Eye (tissue), 1 donor: ENCODE data around the gene TSPAN9.

ENCODE experiments used
- DNase-seq: peaks from one replicate; pipeline ENCODE4 v3.0.0-alpha.2; 2015

TSPAN9 gene

DNA sequence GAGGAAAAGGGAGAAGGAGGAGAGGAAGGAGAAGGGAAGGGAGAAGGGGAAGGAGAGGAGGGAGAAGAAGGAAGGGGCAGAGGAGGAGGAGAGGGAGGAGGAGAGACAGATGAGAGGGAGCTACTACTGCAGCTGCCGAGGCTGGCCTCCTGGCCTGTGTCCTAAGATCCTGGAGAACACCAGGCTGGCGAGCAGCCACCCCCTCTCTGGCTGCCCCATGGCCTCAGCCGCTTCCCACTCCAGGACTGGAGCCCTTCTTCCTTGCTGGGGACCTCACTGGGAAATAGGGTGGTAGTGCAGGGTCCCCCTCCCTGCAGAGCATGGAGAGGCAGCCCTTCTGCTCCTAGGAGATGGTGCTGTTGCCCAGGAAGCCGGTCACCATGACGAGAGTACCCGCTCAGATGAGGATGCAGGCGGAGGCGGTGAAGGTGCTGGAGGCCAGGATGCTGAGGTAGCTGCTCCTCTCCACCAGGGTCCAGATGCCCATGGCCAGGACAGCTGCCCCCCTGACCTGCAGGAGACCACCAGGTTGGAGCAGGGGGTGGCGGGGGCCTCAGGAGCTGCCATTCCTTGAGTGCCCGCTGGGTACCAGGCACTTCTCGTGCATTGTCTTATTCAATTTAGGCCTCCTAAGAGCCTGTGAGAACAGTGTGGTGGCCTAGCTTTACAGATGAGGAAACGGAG is 246.0 kb downstream of the TSPAN9 start:
- DNase-seq = no peak

DNA sequence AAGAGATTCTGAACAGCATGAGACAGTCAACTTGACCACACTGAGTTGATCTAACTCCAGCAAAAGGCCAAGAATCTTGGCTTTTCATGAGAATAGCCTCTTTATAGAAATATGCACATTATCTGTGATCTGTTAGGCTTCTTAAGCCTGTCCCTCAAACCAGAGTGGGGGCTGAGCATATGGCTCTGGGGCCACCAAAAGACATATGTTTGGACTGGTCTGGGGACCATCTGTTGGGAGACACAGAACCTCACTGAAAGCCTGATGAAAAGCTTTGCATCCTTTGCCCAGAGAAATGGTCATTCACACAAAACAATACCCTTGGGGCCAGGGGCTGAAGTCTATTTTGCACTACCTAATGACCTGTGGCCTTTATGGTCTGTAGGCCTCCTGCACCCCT is 248.6 kb downstream of the TSPAN9 start:
- DNase-seq = no peak

DNA sequence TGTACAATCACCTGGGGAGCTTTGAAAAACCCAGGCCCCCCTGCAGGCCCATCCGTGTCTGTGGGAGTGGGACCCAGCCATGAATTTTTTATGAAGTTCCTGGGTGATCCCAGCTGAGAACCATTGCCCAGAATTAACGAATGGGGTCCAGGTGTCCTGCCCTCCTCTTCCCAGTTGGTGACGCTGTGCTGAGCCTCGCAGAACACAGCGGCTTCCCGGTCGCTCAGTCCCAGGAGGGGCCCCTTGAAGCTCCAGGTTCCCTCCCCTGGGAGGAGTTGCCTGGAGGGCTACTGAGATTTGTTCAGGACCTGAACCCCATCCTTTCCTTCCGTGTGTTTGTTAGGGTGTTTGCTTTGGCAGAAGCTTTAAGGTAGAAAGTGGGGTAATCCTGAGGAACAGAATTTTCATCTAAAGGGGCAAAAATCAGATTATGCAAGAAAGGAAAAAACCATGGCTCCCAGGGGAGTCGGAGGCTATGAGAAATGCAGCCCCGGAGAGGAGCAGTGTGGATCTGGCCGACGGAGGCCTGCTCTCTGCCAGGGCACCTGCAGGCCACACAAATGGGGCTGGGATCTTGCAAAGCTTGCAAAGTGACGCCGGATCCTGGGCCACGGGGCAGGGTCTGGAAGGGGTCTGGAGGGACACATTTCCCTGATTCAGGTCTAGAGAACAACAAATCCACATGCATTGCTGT is 249.1 kb downstream of the TSPAN9 start:
- no peak for DNase-seq

DNA sequence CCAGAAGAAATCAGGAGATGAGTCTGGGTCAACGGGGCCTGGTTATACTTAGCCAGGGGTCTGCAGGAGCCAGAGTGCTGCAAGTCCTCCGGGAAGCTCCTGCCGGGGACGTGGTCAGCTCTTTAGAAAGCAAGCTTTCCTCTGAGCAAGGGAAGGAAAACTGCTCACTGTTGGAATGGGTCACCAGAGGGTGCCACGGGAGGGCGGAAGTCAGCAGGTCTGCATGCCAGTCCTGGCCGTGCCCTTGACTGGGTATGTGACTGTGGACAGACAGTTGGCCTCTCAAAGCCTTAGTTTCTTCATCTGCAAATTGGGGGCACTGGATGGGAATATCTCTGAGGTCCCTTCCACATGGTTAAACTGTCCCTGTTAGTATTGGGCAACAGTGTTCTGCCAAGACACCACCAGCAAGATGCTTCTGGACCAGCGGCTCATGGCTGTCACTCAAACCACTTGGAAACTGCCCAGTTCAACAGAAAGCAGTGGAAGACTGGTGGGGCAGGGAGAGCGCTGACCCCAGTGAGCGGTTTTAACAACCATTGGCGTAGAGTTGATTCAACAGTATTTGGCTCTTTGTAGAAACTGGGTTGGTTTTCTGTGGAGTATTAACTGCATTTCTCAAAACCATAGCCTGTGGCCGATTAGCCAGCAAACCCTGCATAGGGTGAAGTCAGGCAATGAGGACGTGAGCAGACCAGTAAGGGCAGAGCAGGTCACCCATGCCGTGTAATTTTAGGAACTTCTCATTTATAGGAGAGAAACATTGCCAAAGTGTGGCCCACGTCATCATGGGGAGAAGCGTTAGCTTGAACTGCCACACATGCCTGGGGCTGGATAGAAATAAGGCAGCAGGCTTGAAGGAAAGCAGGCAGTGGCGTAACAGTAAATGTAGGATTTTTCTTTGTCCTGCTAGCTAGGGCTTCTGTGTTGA is 249.9 kb downstream of the TSPAN9 start:
- DNase-seq = no peak

DNA sequence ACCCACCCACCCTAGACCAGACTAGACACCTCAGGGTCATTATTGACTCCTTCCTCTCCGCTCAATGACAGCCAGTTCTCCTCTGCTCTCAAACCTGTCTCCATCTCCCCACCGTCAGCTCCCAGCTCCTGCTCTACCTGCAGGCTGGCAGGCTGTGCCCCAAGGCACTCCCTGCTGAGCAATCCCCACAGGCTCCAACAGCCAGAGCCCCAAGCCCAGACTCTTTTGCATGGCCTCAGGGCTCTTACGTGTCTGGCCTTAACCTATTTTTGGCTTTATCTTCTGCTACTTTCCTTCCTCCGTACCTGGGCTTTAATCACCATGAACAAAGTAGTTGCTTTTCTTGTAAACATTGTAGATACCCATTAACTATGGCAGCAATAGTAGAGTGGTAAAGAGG is 250.9 kb downstream of the TSPAN9 start:
- DNase-seq = no peak

DNA sequence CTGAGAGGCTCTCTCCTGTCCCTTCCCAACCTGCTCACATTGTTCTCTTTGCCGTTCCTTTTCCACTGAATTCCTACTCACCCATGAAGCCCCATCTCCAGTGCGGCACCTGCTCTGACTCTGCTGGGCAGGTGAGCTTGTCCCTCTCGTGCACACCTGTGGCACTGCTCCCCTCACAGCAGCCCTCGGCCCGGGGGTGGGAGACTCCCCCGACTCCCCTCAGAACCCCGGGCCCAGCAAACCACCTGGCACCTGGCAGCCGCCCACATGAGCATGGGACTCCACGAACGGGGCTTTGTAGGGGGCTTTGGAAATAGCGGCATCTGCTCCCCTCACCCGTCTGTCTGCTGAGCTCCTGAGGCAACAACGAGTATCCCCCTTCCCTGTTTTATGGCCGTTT is 251.4 kb downstream of the TSPAN9 start:
- DNase-seq = no peak

DNA sequence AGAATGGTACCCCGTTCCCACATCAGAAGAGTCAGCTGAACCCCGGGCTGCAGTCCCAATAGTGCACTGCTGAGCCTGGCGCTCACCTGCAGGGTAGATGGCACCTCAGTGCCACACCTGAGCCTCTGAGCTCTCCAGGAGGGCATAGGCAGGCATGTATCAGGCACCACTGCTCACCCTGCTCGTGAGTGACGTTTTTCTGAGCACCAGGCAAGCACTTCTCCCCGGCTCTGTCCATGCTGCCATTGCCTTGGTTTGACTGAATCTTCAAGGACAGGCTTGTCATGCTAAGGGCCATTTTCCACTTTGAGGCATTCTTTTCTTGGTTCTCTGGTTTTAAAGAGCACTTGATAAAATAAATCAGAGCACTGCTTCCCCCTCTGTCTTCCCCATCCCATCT is 252.2 kb downstream of the TSPAN9 start:
- no peak for DNase-seq

DNA sequence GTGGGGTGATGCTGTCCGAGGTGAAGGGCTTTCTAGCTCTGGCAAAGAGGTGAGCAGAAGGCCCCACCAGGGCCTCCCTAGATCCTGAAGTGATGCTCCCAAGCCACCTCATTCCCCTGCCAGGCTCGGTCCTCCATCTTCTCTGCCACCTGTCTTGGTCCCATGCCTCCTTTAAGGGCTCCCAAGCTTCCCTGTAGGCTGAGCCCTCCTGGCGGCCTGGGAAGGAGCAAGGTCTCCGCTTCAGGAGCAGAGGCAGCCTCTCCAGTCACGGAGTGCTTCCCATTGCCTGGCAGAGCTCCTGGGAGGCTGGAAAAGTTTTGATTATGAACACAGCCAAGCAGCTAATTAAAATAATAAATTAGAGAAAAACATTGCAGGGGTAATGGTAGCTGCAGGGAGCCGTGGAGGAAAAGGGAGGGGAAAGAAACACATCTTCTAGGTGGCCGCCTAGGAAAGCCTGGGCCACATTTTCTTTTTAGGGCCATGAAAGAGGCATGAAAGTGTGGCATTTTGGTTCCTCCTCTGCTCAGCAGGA is 253.9 kb downstream of the TSPAN9 start:
- no peak for DNase-seq

DNA sequence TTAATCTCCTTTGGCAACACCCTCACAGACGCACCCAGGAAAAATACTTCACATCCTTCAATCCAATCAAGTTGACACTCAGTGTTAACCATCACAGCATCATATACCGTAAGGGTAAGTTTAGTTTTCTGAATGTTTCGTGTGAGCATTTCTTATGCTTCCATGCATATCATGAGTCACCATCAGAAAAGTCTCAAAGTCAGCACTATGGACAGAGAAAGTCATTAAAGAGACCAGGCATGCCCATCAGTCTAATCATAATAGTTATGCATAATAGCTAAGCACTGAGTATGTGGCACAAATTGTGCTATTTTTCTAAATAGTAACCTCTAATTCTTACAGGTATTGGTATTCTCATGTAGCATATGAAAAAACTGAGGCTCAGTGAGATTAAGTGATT is 255.0 kb downstream of the TSPAN9 start:
- no peak for DNase-seq

DNA sequence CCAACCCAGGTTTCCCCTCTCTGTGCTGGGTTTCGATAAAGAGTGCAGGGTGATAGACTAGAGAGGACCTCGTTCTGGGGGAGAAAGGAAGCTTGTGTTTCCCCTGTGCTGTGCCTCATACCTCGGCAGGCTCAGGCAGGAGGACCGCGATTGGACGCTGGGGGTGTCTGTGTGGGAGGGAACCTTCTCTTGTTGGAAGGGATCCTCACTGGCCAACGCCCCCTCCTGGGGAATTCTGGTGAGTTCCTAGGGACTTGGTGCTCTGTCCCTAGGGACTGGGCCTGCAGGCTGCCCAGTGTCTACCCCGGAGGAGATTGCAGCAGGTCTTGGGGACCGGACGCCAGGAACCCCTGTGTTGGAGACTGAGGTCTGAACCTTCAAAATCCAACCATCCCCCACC is 256.4 kb downstream of the TSPAN9 start:
- peak; percentile 70 for DNase-seq

DNA sequence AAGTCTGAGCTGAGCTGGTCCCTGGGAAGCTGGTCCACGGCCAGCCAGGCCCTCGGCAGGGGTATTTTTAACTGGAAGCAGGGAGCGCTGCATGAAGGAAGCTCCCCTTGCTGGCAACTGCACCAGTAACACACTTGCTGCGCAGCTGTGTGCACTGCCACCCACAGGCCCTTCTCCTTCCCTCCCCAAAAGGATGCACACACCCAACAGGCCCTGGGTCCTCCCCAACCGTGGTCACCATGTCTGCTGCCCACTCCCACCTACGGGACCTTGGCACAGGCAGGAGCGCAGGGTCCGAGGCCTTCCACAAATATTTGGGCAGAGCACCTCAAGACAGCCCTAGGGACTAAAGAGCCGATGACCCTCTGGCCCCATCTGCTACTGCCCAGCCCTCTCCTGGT is 256.8 kb downstream of the TSPAN9 start:
- no peak for DNase-seq

DNA sequence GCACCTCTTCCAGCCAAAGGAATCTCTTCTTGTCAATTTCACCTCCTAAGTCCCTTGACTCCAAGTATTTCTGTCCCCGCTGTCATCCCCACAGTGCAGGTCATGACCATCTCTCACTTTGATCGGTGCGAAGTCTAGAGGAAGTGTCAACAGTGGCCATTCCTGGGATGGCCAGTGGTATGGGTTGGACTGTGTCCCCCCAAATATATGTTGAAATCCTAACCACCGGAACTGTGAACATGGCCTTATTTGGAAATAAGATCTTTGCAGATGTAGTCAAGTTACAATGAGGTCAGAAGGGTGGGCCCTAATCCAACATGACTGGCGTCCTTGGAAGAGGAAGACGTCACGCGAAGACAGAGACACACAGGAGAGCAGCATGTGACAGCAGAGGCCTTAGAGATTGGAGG is 257.9 kb downstream of the TSPAN9 start:
- DNase-seq = no peak
